K562 (cell line): ENCODE measurements around the gene RRP9. TPM values are rescaled to one million over a fixed set of nuclear protein-coding genes. Genes with fewer than 3 reads are reported as not detected.
A peak's percentile ranks its signal among the peaks of the same experiment; 100 is the strongest.

Experiments used
- ARID3B ChIP-seq: fragments of 250-450 bp; sonication (Bioruptor Pico); IDR thresholded peaks from 2 replicates; pipeline ENCODE4 v1.4.0; 2020; ENCODE audit warnings: borderline replicate concordance
- ARNT ChIP-seq, 2 experiments: fragments of 450-650 bp; IDR thresholded peaks; 2 replicates each; pipeline ENCODE4 v1.6.1; 2016; ENCODE audit warnings: mild to moderate bottlenecking in 1 of 2
- FIP1L1 ChIP-seq: fragments of 200-400 bp; formaldehyde crosslinking; IDR thresholded peaks from 2 replicates; pipeline ENCODE4 v1.6.1; 2018; ENCODE audit warnings: mild to moderate bottlenecking, low read depth, low read length; ENCODE audit not compliant: poor library complexity, severe bottlenecking
- FOS ChIP-seq: IDR thresholded peaks from 3 replicates; pipeline ENCODE4 v1.6.1; 2011; ENCODE audit not compliant: insufficient read length; ENCODE audit errors: extremely low read depth
- FOXK2 ChIP-seq, 2 experiments: fragments of 450-650 bp; IDR thresholded peaks in 1 of 2; conservative IDR thresholded peaks in 1 of 2; 2 replicates each; pipeline ENCODE4 v1.6.1; 2016; ENCODE audit warnings: low read depth in 2 of 2, mild to moderate bottlenecking in 1 of 2
- GABPA ChIP-seq: fragments of 200-800 bp; sonication (Bioruptor generic); conservative IDR thresholded peaks from 2 replicates; pipeline ENCODE4 v1.6.1; 2016; ENCODE audit warnings: low read depth, missing genetic modification characterization, missing compliant biosample characterization
- HCFC1 ChIP-seq: IDR thresholded peaks from 2 replicates; pipeline ENCODE4 v1.6.1; 2012; ENCODE audit warnings: low read depth, low read length, improper control_type of control experiment
- HDAC1 ChIP-seq, 2 experiments: fragments of 450-650 bp; IDR thresholded peaks; 2 replicates each; pipeline ENCODE4 v1.6.1; 2016 to 2017; ENCODE audit warnings: inconsistent platforms in 1 of 2, mild to moderate bottlenecking in 1 of 2, moderate library complexity in 1 of 2
- L3MBTL2 ChIP-seq: fragments of 450-650 bp; IDR thresholded peaks from 2 replicates; pipeline ENCODE4 v1.6.1; 2016; ENCODE audit warnings: mild to moderate bottlenecking, moderate library complexity
- NEUROD1 ChIP-seq: fragments of 150-350 bp; IDR thresholded peaks from 2 replicates; pipeline ENCODE4 v1.6.1; 2014; ENCODE audit warnings: borderline replicate concordance, low read length, low read depth; ENCODE audit not compliant: partially characterized antibody
- PHF21A ChIP-seq: fragments of 450-650 bp; IDR thresholded peaks from 2 replicates; pipeline ENCODE4 v1.6.1; 2017; ENCODE audit warnings: low read depth, borderline replicate concordance
- RBM22 ChIP-seq: fragments of 200-400 bp; formaldehyde crosslinking; IDR thresholded peaks from 2 replicates; pipeline ENCODE4 v1.6.1; 2018; ENCODE audit warnings: low read length, low read depth; ENCODE audit not compliant: poor library complexity, severe bottlenecking
- RHOXF2B ChIP-seq: fragments of 250-450 bp; sonication (Bioruptor Pico); conservative IDR thresholded peaks from 2 replicates; pipeline ENCODE4 v1.5.1; 2021
- SUPT5H ChIP-seq: fragments of 450-650 bp; IDR thresholded peaks from 2 replicates; pipeline ENCODE4 v1.6.1; 2016
- TCF3 ChIP-seq: sonication (generic); formaldehyde crosslinking; IDR thresholded peaks from 2 replicates; pipeline ENCODE4 v1.4.0; 2020; ENCODE audit warnings: mild to moderate bottlenecking, missing genetic modification reagents
- YBX1 ChIP-seq: fragments of 450-650 bp; IDR thresholded peaks from 2 replicates; pipeline ENCODE4 v1.7.1; 2016; ENCODE audit warnings: mild to moderate bottlenecking
- ZFX ChIP-seq: sonication (generic); formaldehyde crosslinking; IDR thresholded peaks from 2 replicates; pipeline ENCODE4 v1.8.0; 2022; ENCODE audit warnings: mild to moderate bottlenecking, missing genetic modification reagents, moderate library complexity
- ZNF133 ChIP-seq: fragments of 250-450 bp; sonication (Bioruptor Pico); IDR thresholded peaks from 2 replicates; pipeline ENCODE4 v1.4.0; 2020; ENCODE audit warnings: mild to moderate bottlenecking
- ZNF184 ChIP-seq: sonication (generic); formaldehyde crosslinking; IDR thresholded peaks from 2 replicates; pipeline ENCODE4 v1.5.0; 2020; ENCODE audit warnings: missing genetic modification reagents
- ZNF282 ChIP-seq: sonication (generic); formaldehyde crosslinking; IDR thresholded peaks from 2 replicates; pipeline ENCODE4 v1.8.1; 2023; ENCODE audit warnings: missing genetic modification reagents
- ZNF311 ChIP-seq: fragments of 250-450 bp; sonication (Bioruptor Pico); IDR thresholded peaks from 2 replicates; pipeline ENCODE4 v1.4.0; 2020; ENCODE audit warnings: mild to moderate bottlenecking, moderate library complexity
- ZNF347 ChIP-seq: fragments of 450-650 bp; formaldehyde crosslinking; IDR thresholded peaks from 2 replicates; pipeline ENCODE4 v1.4.0; 2020; ENCODE audit warnings: low read depth, mild to moderate bottlenecking, moderate library complexity
- ZNF431 ChIP-seq: sonication (generic); formaldehyde crosslinking; IDR thresholded peaks from 2 replicates; pipeline ENCODE4 v1.8.0; 2022; ENCODE audit warnings: mild to moderate bottlenecking, missing genetic modification reagents
- ZNF57 ChIP-seq: fragments of 450-650 bp; formaldehyde crosslinking; IDR thresholded peaks from 2 replicates; pipeline ENCODE4 v1.4.0; 2020; ENCODE audit warnings: mild to moderate bottlenecking, moderate library complexity
- ZNF592 ChIP-seq: fragments of 450-650 bp; IDR thresholded peaks from 2 replicates; pipeline ENCODE4 v1.6.1; 2017; ENCODE audit warnings: antibody characterized with exemption, mild to moderate bottlenecking
- ZNF785 ChIP-seq: fragments of 250-450 bp; sonication (Bioruptor Pico); IDR thresholded peaks from 2 replicates; pipeline ENCODE4 v1.4.0; 2020; ENCODE audit warnings: mild to moderate bottlenecking
- polyA plus RNA-seq, 8 experiments: library from polyadenylated mRNA; depleted of rRNA in 4 of 8; stranded (reverse) in 5 of 8; unstranded in 3 of 8; fragments of >200 nt; fragmentation: Nextera tagmentation in 2 of 8; fragmentation: Illumina TruSeq in 1 of 8; extraction: Ambion mirVana in 2 of 8; extraction: Trizol in 1 of 8; gene quantifications; 2 replicates each; pipeline versions ENCODE4 v1.2.1 to v1.2.3, GENCODE V29; 2011 to 2014; ENCODE audit warnings: inconsistent platforms in 1 of 8, missing spikeins in 1 of 8
- total RNA-seq, 7 experiments: library from RNA; depleted of rRNA in 6 of 7; stranded (reverse); fragments of >200 nt in 6 of 7; fragmentation: Illumina TruSeq in 2 of 7; extraction: Trizol in 2 of 7; gene quantifications; 2 replicates each; pipeline versions ENCODE4 v1.2.1 to v1.2.3, GENCODE V29; 2011 to 2021; ENCODE audit warnings: low replicate concordance in 1 of 7

RRP9 gene
- total and polyA plus RNA-seq, 9 of the 15 experiments (the other 6 are each of a cell fraction or from before 2014, with no cell fraction given), result 5.2 to 67.0 (median 45.9) TPM

GRCh38 chr3:51941798-51942602, at the start of gene RRP9, which contains the start of gene PARP3 (continued):
- TF ChIP-seq SUPT5H (peak; percentile 58; the same call in 1 of the 2 replicates), ARNT (IDR thresholded peaks at IDR 0.05) (no peak), GABPA (tag) (peak; percentile 82), HDAC1 (IDR thresholded peaks at IDR 0.05) (peak in 1 of 2 experiments; percentile 98; a peak in 2 of 4 replicates), ZNF347 (CRISPR knock-in tag) (no peak), ZNF311 (CRISPR knock-in tag) (no peak), PHF21A (no peak), ARID3B (CRISPR knock-in tag) (no peak), ZFX (peak; percentile 94), FOXK2 (conservative IDR thresholded peaks at IDR 0.05 in 1 of 2, IDR thresholded peaks at IDR 0.05 in 1 of 2; ENCODE audit: low read depth in 2 of 2) (peak; percentile 84 to 92), ZNF785 (CRISPR knock-in tag) (no peak), YBX1 (no peak), HCFC1 (peak; percentile 48), ZNF133 (CRISPR knock-in tag) (no peak), FOS (peak; percentile 86), NEUROD1 (peak; percentile 73), ZNF431 (CRISPR knock-in tag) (no peak), L3MBTL2 (peak; percentile 71; the same call in 1 of the 2 replicates), ZNF184 (no peak), RHOXF2B (CRISPR knock-in tag) (no peak), ZNF592 (peak; percentile 78), RBM22 (no peak), TCF3 (CRISPR knock-in tag) (peak; percentile 6; the same call in 1 of the 2 replicates), FIP1L1 (peak; percentile 88), ZNF282 (CRISPR knock-in tag) (no peak), ZNF57 (CRISPR knock-in tag) (no peak)
